Measurements from ENCODE around the gene TMIE.

Gene TMIE

DNA sequence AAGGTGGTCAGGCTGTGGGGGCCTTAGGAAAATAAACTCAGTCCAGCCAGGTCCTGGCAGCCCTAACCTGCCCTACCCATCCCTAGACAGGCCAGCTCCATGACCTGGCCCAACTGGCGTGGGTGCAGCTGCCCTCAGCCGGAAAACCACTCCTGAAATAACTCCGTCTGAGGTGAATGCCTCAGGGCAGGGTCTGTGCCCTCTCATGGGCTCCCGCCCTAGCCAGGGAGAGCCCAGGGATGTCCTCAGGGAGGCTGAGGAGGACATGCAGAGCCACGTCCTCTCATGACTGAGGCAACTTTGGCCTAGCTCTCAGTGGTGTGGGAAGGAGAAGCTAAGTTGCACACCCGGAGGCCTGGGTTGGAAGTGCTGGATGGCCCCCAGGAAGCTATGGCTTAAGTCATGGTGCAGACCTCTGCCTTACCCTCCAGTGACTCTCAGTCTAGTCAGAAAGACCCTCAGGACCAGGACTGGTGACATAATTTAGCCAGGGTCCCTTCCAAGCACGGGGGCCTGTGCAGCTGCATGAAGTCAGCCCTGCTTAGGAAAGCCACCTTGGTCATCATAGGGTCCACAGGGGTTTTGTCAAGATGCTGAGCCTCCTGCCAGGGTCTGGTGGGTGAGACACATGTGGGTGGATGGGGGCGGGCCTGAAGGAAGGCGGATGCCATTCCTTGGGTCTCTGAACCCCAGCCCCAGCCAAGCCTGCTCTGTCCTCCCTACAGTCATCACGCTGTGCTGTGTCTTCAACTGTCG is 7.4 kb downstream of the TMIE start:
- no peak for DNase-seq (ENCODE audit: low read depth in 2 of 2)

DNA sequence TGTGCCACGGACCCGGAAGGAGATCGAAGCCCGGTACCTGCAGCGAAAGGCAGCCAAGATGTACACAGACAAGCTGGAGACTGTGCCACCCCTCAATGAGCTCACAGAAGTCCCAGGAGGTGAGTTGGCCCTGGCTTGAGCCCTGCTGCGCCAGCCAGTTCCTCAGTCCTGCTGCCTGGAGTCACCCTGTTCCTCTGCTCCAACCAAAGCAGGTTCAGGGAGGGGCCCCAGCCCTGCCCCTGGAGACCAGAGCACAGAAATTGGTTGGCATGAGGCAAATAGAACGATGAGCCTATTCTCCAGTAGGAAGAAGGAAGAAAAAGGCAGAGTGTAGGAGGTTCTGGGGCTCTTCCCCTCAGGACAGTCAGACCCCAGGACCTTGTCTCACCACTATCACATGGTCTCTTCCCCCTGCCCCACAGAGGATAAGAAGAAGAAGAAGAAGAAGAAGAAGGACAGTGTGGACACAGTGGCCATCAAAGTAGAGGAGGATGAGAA is 8.0 kb downstream of the TMIE start:
- no peak for DNase-seq (ENCODE audit: low read depth in 2 of 2)

DNA sequence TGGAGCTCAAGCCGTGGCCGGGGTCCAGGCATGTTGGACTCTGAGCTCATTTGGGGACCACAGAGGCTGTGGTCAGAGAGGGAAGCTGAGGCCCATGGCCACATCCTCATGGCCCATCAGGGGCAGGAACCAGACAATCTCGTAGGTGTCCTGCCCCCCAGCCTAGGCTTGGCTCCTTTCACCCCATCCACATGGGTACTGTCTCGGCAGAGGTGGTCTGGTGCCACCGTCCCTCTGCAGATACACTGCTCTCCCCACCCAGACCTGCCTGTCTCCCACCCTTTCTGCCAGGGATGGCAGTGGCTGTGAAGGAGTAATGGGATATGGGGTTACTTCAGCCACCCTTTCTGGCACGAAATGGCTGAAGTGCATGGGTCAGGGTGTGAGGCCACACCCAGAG is 8.5 kb downstream of the TMIE start:
- no peak for DNase-seq (ENCODE audit: low read depth in 2 of 2)

DNA sequence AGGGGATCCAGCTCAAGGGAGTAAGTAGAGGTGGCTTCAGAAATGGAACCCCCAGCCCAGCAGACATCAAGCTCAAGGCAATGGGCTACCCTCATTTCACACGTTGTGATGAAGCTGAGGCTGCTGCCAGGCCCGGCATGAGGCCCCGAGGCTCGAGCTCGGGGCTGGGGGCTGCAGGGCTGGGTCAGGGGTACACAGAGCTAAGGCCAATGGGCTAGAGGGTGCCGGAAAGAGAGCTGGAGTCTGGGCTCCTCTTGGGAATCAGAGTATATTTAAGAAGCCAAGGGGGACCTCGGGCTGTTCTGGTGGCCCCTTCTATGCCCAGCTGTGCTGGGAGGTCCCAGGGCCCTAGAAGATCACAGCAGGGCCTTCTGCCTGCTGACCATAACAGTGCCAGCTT is 9.0 kb downstream of the TMIE start:
- no peak for DNase-seq (ENCODE audit: low read depth in 2 of 2)

DNA sequence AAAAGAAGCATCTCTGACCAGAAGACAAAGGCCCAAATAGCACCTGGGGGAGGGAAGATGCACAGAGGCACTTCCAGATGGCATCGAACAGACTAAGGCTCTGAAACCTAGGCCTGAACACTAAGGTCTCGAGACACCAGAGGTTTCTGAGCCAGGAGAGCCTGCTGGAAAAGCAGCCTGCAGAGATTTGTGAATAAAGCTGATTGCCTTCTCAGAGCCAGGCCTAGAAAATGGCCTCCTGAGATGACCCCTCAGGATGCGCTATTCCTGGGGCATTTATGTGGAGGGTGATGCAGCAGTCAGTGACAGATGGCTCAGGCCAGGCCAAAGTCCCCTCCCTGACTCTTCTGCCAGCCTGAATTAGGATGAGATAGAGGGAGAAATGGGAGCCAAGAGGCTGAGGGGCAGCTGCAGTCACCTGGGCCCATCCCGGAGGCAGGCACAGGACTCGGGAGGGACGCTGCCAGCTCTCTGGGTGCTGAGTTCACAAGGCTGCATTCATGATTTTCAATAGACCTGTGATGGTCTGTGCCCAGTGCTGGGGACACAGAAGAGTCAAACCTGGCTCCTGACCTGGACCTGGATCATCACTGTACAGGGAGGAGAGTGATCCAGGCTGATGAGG is 9.6 kb downstream of the TMIE start:
- DNase-seq (ENCODE audit: low read depth in 2 of 2) = no peak

DNA sequence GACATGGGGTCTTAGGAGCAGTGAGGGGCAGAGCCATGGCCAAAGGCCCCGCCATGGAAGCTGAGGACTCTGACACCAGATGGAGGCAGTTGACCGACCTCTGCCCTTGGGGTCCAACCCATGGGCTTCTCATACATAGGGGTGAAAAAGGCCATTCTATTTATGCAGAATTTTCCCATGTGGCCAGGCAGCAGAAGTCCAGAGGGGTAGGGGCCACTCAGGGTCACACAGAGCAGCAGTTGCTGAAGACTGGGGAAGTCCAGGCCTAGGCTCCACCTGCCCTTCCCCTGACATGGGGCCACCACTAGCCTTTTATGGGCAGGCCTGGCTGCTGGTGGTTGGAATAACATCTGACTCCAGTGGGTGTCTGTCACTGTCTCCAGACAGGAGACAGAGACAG is 10.1 kb downstream of the TMIE start:
- no peak for DNase-seq (ENCODE audit: low read depth in 2 of 2)

DNA sequence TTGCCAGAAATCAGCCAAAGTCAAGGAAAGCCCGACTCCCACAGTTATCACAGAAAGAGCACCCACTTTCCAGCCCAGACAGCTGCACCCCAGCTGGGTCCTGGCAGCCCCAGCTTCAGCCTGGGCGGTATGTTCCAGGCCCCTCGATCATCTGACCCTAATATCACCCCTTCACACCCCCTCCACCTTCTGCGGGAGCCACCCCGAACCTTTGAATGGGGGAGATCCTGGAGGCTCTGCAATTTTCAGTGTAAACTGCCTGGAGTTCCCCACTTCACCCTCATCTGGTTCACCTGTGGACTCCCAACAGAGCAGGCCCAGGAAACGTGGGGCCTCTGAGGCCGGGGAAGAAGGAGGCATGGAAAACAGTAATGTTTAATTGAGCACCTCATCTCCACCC is 10.6 kb downstream of the TMIE start:
- no peak for DNase-seq (ENCODE audit: low read depth in 2 of 2)

DNA sequence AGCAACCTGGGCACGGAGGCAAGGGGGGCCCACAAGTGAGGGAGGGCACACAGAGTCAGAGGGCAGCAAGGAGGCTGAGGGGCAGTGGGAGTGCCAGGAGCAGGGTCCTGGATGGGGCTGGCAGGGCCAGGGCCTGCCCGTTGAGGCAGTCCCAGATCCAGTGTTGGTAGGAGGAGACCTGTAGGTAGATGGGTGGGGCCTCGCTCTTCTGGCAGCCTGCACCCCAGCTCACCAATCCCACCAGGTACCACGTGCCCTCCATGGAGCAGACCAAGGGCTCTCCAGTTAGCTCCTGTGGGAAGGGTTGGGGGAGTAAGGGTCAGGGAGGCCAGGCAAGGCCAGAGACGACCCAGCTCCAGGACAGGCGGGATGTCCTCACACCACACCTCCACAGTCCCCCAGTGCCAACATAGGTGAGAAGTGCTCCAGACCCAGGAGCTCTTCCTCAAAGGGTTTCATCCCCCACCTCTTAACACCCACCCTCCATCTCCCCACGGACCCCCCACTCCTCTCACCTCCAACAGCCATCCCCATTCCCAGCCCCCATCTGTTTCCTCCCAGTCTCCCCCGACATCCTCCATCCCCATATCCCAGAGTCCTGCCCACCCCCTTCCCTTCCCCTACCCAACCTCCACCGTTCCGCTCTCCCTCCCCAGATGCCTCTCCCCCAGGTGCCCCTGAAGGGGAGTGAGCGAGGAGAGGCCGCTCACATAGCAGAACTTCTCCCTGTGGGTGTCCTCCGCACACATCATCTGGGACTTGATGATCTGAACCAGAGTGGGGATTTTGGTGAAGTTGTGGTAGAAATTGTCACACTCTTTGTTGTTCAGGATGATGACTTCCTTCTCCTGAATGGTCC is 11.2 kb downstream of the TMIE start:
- no peak for DNase-seq (ENCODE audit: low read depth in 2 of 2)

DNA sequence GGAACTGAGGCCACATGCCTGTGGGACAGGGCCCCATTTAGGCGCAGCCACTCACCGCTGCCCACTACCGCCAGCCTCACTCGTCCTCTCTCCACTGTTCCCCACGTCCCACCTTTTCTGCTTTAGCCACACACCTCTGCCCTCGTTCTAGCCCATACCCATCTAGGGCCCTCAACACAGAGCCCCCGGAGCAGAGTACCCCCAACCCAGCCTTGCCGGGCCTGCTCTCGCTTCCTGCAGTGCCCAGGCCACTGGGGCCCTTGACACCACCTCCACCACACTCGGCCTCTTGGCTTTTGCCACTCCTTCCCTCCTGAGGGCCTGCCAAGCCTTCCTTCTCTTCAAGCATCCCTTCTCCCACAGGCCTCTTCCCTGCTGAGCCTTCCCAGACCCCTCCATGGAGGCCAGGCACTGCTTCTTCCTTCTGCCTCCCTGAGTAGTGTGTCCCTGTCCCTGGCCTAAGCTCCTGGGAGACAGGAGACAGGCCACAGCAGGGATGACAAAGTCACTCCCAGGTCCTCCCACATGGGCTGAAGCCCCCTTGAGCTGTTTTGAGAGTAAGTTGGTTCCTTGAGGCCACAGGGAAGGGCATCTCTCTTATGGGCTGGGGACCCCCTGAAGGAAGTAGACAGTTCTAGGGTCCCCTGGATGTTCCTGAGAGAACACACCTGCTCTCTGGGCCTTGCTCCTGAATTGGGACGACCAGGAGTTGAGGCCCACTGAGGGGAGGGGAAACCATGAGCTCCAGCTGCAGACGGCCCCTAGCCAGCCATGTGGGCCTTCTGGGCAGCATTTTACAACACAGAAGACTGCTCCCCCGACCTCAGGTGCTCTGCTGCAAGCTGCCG is 12.1 kb downstream of the TMIE start:
- DNase-seq (ENCODE audit: low read depth in 2 of 2) = no peak

DNA sequence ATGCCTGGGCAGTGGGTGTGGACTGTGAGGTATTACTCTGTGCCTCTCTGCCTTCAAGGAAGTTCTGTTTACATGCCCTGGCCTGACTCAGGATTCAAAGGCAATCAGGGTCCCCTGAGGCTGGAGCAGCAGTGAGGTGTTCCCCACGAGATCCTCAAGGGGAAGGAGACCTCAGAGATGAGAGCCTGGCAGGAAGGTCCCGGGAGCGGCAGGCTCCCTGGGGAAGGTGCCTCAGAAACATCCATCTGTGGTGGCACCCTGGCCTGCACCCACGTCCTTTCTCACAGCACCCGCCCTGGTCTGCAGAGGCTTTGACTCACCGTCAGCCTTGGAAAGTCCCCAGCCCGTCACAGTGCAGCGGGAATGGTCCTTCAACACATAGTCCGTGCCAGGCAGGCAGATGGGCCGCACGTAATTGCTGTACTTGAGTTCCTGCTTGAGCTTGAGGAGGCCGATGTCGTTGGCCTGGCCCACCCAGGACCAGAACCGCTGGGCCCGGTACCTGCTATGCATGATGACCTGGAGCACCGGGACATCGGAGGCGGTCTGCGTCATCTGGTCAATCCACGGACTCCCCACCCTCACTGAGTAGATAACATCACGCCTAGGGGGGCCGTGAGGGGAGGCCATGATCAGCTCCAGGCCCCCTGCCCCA is 12.8 kb downstream of the TMIE start:
- DNase-seq (ENCODE audit: low read depth in 2 of 2) = peak in 1 of 2 donors; percentile 15

DNA sequence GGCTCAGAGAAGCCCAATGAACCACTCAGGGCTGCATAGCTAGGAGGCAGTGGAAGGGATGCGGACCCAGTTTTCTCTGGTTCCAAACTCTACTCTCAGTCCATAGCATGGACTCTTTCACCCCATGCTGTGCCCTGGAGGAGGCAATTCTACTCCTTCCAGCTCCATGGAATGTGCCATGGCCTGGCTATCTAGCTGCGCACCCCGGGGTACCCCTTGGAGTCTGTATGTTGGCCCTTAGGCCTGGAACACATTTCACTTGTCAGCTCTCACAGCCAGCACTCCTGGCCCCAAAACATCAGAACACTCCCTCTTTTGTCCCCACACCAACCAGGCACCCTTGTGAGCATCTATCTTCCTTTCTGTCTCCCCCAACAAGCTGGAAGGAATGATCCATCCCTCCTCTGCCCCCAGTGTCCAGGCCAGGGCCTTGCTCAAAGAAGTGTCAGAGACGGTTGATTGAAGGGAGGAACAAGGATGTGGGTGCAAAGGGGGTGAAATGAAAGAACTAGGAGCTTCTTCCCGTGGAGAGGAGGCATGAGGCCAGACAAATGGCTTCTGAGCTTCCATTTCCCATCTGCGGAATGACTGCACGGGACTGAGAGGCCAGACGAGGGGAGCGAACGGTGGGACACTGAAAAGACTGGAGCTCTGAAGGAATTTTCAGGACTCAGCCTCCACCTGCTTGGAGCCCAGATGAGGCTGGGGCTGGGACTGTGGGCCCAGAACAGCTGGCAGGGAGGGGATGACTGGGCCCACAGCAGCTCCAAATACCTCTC is 13.7 kb downstream of the TMIE start:
- DNase-seq (ENCODE audit: low read depth in 2 of 2) = no peak

DNA sequence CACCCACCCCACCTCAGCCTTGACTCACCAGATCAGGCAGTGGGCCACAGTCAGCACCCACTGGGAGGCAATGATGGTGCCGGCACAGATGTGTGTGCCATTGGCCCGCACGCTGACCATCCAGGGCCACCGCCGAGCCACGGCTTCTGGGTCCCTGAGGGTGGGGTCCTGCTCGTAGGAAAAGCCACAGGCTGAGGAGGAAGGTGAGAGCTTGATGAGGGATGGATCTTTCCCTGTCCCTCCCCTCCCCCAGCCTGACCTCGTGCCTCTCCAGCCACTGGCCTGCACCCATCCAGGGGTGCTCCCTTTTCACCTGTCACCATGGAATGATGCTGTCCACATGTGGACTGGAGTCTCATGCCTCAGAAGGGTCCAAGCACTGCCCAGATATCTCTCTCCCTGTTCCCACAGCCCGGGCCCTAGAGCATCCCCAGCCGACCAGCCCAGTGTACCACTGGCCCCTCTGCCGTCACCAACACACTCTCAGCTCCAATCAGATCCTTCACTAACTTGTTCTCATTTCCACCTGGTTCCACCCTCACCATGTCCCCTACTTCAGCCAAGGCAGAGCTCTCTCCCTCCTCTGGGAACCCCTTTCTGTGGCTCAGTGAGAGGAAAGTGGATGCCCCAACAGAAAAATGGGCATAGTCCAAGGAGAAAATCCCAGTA is 14.4 kb downstream of the TMIE start:
- DNase-seq (ENCODE audit: low read depth in 2 of 2) = no peak

DNA sequence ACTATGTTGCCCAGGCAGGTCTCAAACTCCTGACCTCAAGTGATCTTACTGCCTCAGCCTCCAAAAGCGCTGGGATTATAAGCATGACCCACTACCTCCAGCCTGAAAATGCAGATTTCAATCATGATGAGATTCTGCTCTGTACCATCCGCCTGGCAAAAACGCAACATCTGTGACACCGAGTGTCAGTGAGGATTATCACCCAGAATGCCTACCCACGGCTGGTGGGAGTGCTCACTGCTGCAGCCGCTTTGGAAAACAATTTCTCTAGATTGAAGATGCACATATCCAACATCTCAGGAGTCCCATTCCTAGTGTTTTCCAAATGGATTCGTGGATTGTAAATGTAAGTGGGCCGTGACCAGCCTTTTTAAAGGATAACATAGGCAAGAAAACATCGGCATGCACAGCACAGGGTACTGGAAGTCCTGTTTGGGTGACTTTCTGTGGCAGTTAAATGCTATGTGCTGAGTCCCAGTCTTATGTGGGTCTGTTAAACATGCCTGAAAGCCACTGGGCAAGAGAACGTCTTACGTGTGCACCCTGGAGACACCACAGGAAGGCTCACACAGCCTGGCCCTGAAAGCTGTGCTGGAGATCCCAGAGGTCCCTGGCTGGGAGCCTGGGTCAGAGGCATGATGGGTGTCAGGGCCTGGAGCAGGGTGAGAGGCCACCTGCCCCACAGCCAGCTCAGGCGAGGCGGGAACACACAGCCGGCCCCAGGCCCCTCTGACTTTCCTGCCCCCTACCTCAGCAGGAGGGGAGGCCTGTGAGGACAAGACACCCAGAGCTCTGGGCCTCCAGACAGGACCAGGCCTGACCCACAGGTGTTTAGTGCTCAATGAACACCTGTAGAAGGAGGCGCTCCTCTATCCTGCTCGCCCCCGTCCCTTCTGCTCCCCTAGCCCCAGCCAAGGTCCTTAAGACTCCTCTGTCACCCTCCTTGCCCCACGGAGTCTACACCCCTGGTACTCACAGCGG is 15.6 kb downstream of the TMIE start:
- DNase-seq (ENCODE audit: low read depth in 2 of 2) = no peak

DNA sequence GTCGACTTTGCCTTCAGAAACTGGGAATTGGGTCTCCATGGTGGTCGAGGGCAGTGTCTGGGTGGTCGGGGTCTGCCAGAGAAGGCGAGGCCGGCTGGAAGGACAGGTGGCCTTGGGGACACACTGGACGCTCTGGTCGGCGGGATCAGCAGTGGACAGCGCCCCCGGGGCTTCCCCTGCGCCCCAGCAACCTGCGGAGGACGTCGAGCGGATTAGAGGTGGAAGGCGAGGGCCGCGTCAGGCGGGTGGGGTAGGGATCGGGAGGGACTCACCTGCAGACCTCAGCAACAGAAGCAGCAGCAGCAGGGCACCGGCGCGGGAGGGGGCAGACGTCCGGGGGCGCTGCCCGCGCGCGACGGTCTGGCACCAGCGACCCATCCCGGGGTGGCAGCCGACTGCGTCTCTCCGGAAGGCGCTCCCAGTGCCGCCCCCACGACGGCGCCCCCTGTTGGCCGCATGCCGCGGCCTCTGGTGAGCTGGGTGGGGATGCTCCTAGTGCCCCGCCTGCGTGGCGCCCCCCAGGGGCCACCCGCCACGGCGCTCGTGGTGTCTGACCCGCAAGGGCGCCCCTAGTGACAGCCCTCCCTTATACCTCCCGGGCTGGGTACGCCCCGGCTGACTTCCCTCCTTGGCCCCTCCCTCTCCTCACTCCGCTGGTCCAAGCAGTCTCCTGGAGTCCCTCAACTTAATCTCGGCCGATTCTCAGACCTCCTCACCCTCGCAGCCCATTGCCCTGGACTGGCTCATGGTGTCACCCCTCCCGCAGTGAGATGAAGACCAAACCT is 16.4 kb downstream of the TMIE start, which contains the start of gene PRSS50:
TSS of gene PRSS50 (minus strand) at position 423 of the 785 bp plus-strand sequence. CDS start at position 378, 45 bp downstream.
- DNase-seq (ENCODE audit: low read depth in 2 of 2) = no peak

DNA sequence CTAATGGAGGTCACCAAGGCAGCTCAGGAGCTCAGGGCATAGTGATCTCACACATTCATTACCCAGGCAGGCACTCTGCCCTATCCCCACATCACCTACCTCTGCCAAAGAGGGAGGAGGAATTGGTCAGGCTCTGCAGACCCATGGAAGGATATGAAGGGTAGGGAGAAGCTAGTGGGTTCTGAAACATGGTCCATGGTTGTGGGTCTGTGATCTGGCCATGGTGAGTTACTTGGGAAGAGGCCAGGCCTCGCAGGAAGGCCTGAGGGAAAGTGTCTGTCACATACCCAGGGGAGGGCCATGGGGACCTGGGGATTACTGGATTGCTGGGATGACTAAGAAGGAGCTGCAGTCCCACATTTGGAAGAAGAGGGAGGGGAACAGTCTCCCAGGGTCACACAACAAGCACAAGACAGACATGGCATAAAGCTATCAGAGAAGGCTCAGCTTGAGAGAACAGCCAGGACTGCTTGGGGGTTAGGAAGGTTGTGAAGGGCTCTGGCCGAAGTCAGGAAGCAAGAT is 17.9 kb downstream of the TMIE start:
- DNase-seq (ENCODE audit: low read depth in 2 of 2) = no peak

DNA sequence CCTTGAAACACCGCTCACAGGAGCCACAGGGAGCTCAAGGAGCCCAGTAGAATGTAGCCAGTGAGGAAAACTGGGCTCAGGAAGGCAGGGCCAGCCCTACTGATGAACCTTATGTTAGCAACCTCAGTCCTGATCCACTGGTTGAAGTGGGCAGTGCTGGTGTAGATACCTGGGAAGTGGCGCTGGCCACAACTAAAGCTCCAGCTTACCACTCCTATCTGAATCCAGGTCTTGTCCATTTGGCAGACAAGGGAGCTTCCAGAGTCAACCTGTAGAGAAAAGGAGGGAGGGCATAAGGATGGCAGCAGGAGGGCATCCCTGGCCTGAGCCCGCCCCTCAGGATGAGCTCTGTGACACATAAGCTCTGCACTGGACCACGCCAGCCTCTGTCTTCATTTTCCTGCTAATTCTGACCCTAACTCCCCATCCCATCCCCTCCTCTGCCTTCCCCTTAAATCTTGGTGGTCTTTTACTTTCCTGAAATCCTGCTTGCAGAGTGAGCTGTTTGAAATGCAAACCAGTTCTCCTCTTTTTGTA is 18.6 kb downstream of the TMIE start:
- no peak for DNase-seq (ENCODE audit: low read depth in 2 of 2)

DNA sequence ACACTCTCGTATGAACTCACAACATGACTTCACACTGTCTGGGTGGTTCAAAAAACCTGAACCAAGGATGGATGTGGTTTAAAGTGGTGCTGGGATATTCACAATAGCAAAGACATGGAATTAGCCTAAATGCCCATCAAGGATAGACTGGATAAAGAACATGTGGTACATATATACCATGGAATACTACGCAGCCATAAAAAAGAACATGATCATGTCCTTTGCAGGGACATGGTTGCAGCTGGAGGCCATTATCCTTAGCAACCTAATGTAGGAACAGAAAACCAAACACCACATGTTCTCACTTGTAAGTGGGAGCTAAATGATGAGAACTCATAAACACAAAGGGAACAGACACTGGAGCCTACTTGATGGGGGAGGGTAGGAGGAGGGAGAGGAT is 19.8 kb downstream of the TMIE start:
- no peak for DNase-seq (ENCODE audit: low read depth in 2 of 2)

Data from stimulated activated CD8-positive, alpha-beta memory T cell treated with anti-CD3 and anti-CD28 coated beads, Interleukin-7, amount 100 ng/mL, for 4 hours (primary cell).